ENCODE data around the gene MCF2L. TPM values are rescaled to one million over a fixed set of nuclear protein-coding genes. Genes with fewer than 3 reads are reported as not detected.
A peak's percentile ranks its signal among the peaks of the same experiment; 100 is the strongest.

Gene MCF2L
- total and polyA plus RNA-seq, 4 donors: 21.0 to 78.7 (median 35.9) TPM

GRCh38 chr13:113117335-113117872 is 148.4 kb downstream of the MCF2L start:
- no peak overlapping the region for H3K4me3 ChIP-seq
- no peak for DNase-seq
- H3K9me3 ChIP-seq (ENCODE audit: control insufficient read depth in 4 of 4, insufficient read depth in 3 of 4, low read length in 3 of 4): peaks cover 0 to 3% (median 0%) of the 10 kb centered on the region in 4 donors
- H3K4me1 ChIP-seq (ENCODE audit: control insufficient read depth in 5 of 5, insufficient read depth in 5 of 5, low read length in 5 of 5): peaks cover 0 to 8% (median 0%) of the 10 kb centered on the region in 5 donors
- H3K9ac ChIP-seq (ENCODE audit: insufficient read depth in 1 of 2, low read length in 2 of 2): no peak overlapping the region
- no peak for TF ChIP-seq CTCF (IDR thresholded peaks at IDR 0.05; ENCODE audit: control extremely low read depth, extremely low read depth)
- H3K27ac ChIP-seq (ENCODE audit: low read depth in 1 of 2, low read length in 1 of 2): no peak overlapping the region
- peaks cover 0 to 4% (median 4%) of the 10 kb centered on the region in 3 donors for H3K27me3 ChIP-seq (ENCODE audit: control insufficient read depth in 3 of 3, insufficient read depth in 3 of 3, low read length in 2 of 3)
- no peaks in the 10 kb centered on the region for H3K36me3 ChIP-seq (ENCODE audit: control insufficient read depth in 4 of 4, insufficient read depth in 4 of 4, low read length in 4 of 4)
- ATAC-seq (ENCODE audit: insufficient read depth, low FRiP score): no peak
- 88 to 90% methylated on average over 19 to 26 of the region's 26 CpGs for WGBS, 2 donors

DNA sequence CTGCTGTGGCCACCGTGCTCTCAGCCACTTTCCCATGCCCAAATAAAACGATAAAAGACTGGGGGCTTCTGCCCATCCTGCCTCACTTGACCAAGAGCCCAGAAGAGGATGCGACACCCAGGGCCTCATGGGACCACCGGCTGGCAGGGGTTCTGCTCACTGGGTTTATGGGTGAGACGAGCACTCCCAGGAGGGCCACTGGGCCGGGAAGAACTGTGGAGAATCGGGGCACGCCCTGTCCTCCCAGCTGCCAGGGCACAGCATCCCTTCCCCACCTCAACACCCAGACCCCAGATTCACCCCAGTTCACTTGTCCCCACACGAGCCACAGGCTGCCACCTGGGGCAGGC is 148.9 kb downstream of the MCF2L start:
- ATAC-seq (ENCODE audit: insufficient read depth, low FRiP score) (no peak), DNase-seq (peak in 1 of 3 donors; percentile 9)
- Histone ChIP-seq H3K27me3 (ENCODE audit: control insufficient read depth in 3 of 3, insufficient read depth in 3 of 3, low read length in 2 of 3) (peaks cover 0 to 4% (median 4%) of the 10 kb centered on the region in 3 donors), H3K4me3 (no peak overlapping the region), H3K4me1 (ENCODE audit: control insufficient read depth in 5 of 5, insufficient read depth in 5 of 5, low read length in 5 of 5) (peaks cover 0 to 13% (median 0%) of the 10 kb centered on the region in 5 donors), H3K9ac (ENCODE audit: insufficient read depth in 1 of 2, low read length in 2 of 2) (no peak overlapping the region), H3K36me3 (ENCODE audit: control insufficient read depth in 4 of 4, insufficient read depth in 4 of 4, low read length in 4 of 4) (no peaks in the 10 kb centered on the region), H3K9me3 (ENCODE audit: control insufficient read depth in 4 of 4, insufficient read depth in 3 of 4, low read length in 3 of 4) (peaks cover 0 to 3% (median 0%) of the 10 kb centered on the region in 4 donors), H3K27ac (ENCODE audit: low read depth in 1 of 2, low read length in 1 of 2) (no peak overlapping the region)
- TF ChIP-seq CTCF (IDR thresholded peaks at IDR 0.05; ENCODE audit: control extremely low read depth, extremely low read depth): no peak
- WGBS, 2 donors: 88% methylated on average over 9 of the region's 9 CpGs

- Histone ChIP-seq H3K4me1 (ENCODE audit: control insufficient read depth in 5 of 5, insufficient read depth in 5 of 5, low read length in 5 of 5) (peaks cover 0 to 19% (median 0%) of the 10 kb centered on the region in 5 donors), H3K36me3 (ENCODE audit: control insufficient read depth in 4 of 4, insufficient read depth in 4 of 4, low read length in 4 of 4) (no peaks in the 10 kb centered on the region), H3K4me3 (no peak overlapping the region), H3K9me3 (ENCODE audit: control insufficient read depth in 4 of 4, insufficient read depth in 3 of 4, low read length in 3 of 4) (peaks cover 0 to 3% (median 0%) of the 10 kb centered on the region in 4 donors), H3K27ac (ENCODE audit: low read depth in 1 of 2, low read length in 1 of 2) (no peak overlapping the region), H3K9ac (ENCODE audit: insufficient read depth in 1 of 2, low read length in 2 of 2) (no peak overlapping the region), H3K27me3 (ENCODE audit: control insufficient read depth in 3 of 3, insufficient read depth in 3 of 3, low read length in 2 of 3) (peaks cover 0 to 4% (median 4%) of the 10 kb centered on the region in 3 donors)
- DNase-seq (peak in 1 of 3 donors; percentile 5), ATAC-seq (ENCODE audit: insufficient read depth, low FRiP score) (no peak)
- no peak for TF ChIP-seq CTCF (IDR thresholded peaks at IDR 0.05; ENCODE audit: control extremely low read depth, extremely low read depth)
- 88 to 93% methylated on average over 42 of the region's 42 CpGs for WGBS, 2 donors
Observed at GRCh38 chr13:113118261-113119021, 149.4 kb downstream of the MCF2L start.

All from lung (tissue), 12 donors.